CD4-positive, alpha-beta T cell (primary cell): ENCODE data around the gene HOXA9. TPM values are rescaled to one million over a fixed set of nuclear protein-coding genes. Genes with fewer than 3 reads are reported as not detected.

Experiments used
- ATAC-seq: fragments of 200-7000 bp; cut with Tn5 transposase; one replicate; pipeline ENCODE4 v1.10.0; 2022; ENCODE audit warnings: mild to moderate bottlenecking; ENCODE audit not compliant: poor library complexity
- CTCF ChIA-PET: fragments of 350-600 bp; sonication (Branson Sonifier 250); formaldehyde crosslinking; loops from one replicate; lab custom pipeline; 2021; ENCODE audit warnings: antibody characterized with exemption, inconsistent platforms; lab: Charles Lee
- POLR2A ChIA-PET: fragments of 350-600 bp; sonication (Branson Sonifier 250); formaldehyde crosslinking; loops from one replicate; lab custom pipeline; 2021; ENCODE audit warnings: antibody characterized with exemption, inconsistent platforms; lab: Charles Lee
- DNase-seq, 14 experiments: peaks; one replicate each; pipeline ENCODE4 v3.0.0-alpha.2; 2013 to 2020; ENCODE audit warnings: mixed read lengths in 2 of 14
- H3K27ac ChIP-seq, 2 donors: one replicate each; pipeline versions ENCODE4 v1.5.1 to v1.7.0; 2013; ENCODE audit warnings: low read length in 2 of 2, low read depth in 1 of 2, mild to moderate bottlenecking in 1 of 2
- H3K27me3 ChIP-seq, 2 experiments: 1 replicate in 1 of 2; 2 replicates in 1 of 2; pipeline versions ENCODE4 v1.6.1 to v1.7.0; 2013; ENCODE audit warnings: low read length in 2 of 2, control low read depth in 1 of 2, mild to moderate bottlenecking in 1 of 2, moderate library complexity in 1 of 2; ENCODE audit not compliant: insufficient read depth in 2 of 2, control insufficient read depth in 1 of 2
- H3K36me3 ChIP-seq: one replicate; pipeline ENCODE4 v1.6.1; 2013; ENCODE audit warnings: low read length, control low read depth; ENCODE audit not compliant: insufficient read depth
- H3K4me1 ChIP-seq: one replicate; pipeline ENCODE4 v1.6.1; 2013; ENCODE audit warnings: low read length, control low read depth; ENCODE audit not compliant: insufficient read depth
- H3K4me3 ChIP-seq: one replicate; pipeline ENCODE4 v1.5.1; 2013; ENCODE audit warnings: mild to moderate bottlenecking, low read length, moderate library complexity
- H3K9me3 ChIP-seq, 2 experiments: 1 replicate in 1 of 2; 2 replicates in 1 of 2; pipeline versions ENCODE4 v1.6.1 to v1.7.0; 2013; ENCODE audit warnings: low read length in 2 of 2, mild to moderate bottlenecking in 2 of 2, control low read depth in 1 of 2, moderate library complexity in 1 of 2; ENCODE audit not compliant: control insufficient read depth in 1 of 2, insufficient read depth in 1 of 2
- H3K27ac Mint-ChIP-seq: one replicate; pipeline ENCODE4 v1.8.0; 2020; ENCODE audit warnings: mixed read lengths
- H3K27me3 Mint-ChIP-seq: one replicate; pipeline ENCODE4 v1.8.0; 2021; ENCODE audit warnings: mixed read lengths
- H3K36me3 Mint-ChIP-seq: one replicate; pipeline ENCODE4 v1.8.0; 2021; ENCODE audit warnings: low read depth, mixed read lengths
- H3K4me1 Mint-ChIP-seq: one replicate; pipeline ENCODE4 v1.8.0; 2021; ENCODE audit warnings: low read depth, mixed read lengths
- H3K4me3 Mint-ChIP-seq: one replicate; pipeline ENCODE4 v1.8.0; 2020; ENCODE audit warnings: mild to moderate bottlenecking, mixed read lengths
- H3K9me3 Mint-ChIP-seq: one replicate; pipeline ENCODE4 v1.8.0; 2020; ENCODE audit warnings: mixed read lengths
- intact Hi-C, 2 experiments: fragments of 100-400 bp; cut with DNase I in 1 of 2; cut with micrococcal nuclease in 1 of 2; formaldehyde crosslinking; loops; one replicate each; pipeline versions ENCODE4 v1.15.1 to v1.9.0; 2023 to 2025; cut with DNase I, micrococcal nuclease
- total RNA-seq, 174 experiments: library from RNA in 2 of 174; stranded (reverse) in 2 of 174; gene quantifications; one replicate each; pipeline ENCODE4 v1.2.3 and lab custom pipeline; 2021 to 2026
- TF ChIP-seq, protein P1 (sequence below): fragments of 200-600 bp; IDR thresholded peaks from one replicate; pipeline ENCODE4 v1.8.0; 2022; ENCODE audit warnings: antibody characterized with exemption, mild to moderate bottlenecking

The HOXA9 gene
- total RNA-seq, 2 experiments from 2014 or later = not detected

DNA sequence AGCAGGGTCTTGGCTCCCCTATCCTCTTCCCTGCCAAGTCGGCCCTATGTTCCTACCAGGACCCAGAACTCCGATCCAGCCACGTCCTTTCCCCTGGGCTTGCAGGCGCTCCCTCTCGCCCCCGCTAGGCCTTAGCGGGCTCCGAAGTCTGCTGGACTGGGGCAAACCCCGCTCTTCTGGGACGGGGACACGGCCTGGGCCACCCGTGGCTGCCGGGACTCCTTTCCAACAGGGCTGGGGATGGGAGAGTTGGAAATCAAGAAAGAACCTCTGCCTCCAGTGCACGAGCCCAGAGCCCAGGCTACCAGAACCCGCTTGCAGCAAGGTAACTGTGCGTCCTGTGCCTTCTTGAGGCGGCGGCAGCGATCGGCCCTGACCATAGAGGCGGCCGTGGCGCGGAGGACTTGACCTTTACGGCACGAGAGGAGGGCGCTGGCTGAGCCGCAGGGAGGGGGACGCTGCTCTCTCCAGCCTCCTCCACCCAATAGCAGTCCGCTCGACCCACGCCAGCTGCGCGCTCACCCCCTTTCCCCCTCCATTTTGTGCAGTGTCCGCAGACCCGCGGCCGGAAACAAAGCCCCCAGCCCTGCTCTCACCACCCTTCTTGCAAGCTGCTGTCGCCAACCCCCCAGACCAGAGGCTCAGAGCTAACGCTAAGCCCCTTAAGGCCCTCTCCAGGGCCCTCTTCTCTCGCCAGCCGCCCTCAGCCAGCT, 26.7 kb upstream of the HOXA9 start:
- H3K4me1 Mint-ChIP-seq = peaks cover 56% of the 10 kb centered on the region
- H3K9me3 Mint-ChIP-seq = no peaks in the 10 kb centered on the region
- POLR2A ChIA-PET = interaction anchor here (0.5 to 1.5 kb wide), 5 partner anchors 9 to 419 kb away, joined by 3 to 5 read pairs (median 4); no protein-coding TSS in a partner anchor
- no peak overlapping the region for H3K27ac ChIP-seq
- no peak for ATAC-seq
- H3K4me1 ChIP-seq = peaks cover 54% of the 10 kb centered on the region
- H3K27me3 Mint-ChIP-seq = peaks cover 99% of the 10 kb centered on the region
- no peak overlapping the region for H3K4me3 ChIP-seq
- peaks cover 89 to 96% of the 10 kb centered on the region in 2 experiments for H3K27me3 ChIP-seq
- no peaks in the 10 kb centered on the region for H3K36me3 Mint-ChIP-seq
- H3K4me3 Mint-ChIP-seq = peak overlapping the region; percentile 45
- intact Hi-C loops = loop anchor here (1.0 to 10.0 kb wide), 4 partner anchors 473 to 993 kb away; partner anchors contain the start of genes HIBADH (in 1 of the 2), JAZF1 (in 1 of the 2) and TAX1BP1 (in 1 of the 2)
- no peaks in the 10 kb centered on the region for H3K36me3 ChIP-seq
- CTCF ChIA-PET = interaction anchor here (0.8 to 1.5 kb wide), 3 partner anchors 12 to 41 kb away, joined by 3 to 9 read pairs (median 3); no protein-coding TSS in a partner anchor
- TF ChIP-seq, protein P1, sequence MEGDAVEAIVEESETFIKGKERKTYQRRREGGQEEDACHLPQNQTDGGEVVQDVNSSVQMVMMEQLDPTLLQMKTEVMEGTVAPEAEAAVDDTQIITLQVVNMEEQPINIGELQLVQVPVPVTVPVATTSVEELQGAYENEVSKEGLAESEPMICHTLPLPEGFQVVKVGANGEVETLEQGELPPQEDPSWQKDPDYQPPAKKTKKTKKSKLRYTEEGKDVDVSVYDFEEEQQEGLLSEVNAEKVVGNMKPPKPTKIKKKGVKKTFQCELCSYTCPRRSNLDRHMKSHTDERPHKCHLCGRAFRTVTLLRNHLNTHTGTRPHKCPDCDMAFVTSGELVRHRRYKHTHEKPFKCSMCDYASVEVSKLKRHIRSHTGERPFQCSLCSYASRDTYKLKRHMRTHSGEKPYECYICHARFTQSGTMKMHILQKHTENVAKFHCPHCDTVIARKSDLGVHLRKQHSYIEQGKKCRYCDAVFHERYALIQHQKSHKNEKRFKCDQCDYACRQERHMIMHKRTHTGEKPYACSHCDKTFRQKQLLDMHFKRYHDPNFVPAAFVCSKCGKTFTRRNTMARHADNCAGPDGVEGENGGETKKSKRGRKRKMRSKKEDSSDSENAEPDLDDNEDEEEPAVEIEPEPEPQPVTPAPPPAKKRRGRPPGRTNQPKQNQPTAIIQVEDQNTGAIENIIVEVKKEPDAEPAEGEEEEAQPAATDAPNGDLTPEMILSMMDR = no peak
- peaks cover 0 to 36% of the 10 kb centered on the region in 2 experiments for H3K9me3 ChIP-seq
- H3K27ac Mint-ChIP-seq = no peak overlapping the region
- no peak for DNase-seq

DNA sequence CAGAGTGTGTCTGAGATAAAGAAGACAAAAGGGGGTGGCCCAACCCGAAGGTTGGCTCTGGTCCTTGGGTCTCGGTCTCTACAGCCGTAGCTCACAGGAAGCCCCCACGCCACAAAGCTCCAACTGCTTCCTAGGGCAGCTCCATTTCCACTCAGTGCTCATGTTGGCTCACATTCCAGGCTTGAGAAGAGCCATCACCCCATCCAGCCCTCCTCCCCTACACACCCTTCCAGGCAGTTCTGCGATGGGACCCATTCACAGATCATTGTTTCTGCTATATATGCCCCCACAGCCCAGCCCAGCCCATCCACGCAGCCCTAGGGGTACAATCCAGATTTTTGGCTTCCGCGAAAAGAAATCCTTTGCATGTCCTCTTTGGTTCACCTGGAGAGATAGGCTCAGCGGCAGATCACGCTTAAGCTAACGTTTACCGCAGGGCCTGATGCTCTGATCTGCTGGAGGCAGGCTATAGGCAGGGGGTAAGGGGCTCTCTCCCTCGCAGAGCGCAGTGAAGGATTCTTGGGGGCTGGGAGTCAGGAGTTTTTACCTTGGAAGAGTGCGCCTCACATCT, 25.9 kb upstream of the HOXA9 start:
- no peaks in the 10 kb centered on the region for H3K9me3 Mint-ChIP-seq
- no peaks in the 10 kb centered on the region for H3K36me3 Mint-ChIP-seq
- intact Hi-C loops = loop anchor here in 1 of 2 experiments (10.0 kb wide), 3 partner anchors 474 to 994 kb away; partner anchors contain the start of genes HIBADH, JAZF1 and TAX1BP1
- peak overlapping the region; percentile 45 for H3K4me3 Mint-ChIP-seq
- ATAC-seq (no peak), DNase-seq (no peak)
- H3K36me3 ChIP-seq = no peaks in the 10 kb centered on the region
- H3K27me3 Mint-ChIP-seq = peaks cover 99% of the 10 kb centered on the region
- ChIA-PET CTCF (interaction anchor here (1.1 to 1.5 kb wide), 3 partner anchors 12 to 830 kb away, joined by 3 to 9 read pairs (median 6); no protein-coding TSS in a partner anchor), POLR2A (no interaction called here)
- H3K4me1 Mint-ChIP-seq = peaks cover 61% of the 10 kb centered on the region
- no peak overlapping the region for H3K4me3 ChIP-seq
- TF ChIP-seq, protein P1 = no peak
- peaks cover 58% of the 10 kb centered on the region for H3K4me1 ChIP-seq
- H3K27me3 ChIP-seq = peaks cover 92 to 96% of the 10 kb centered on the region in 2 experiments
- no peak overlapping the region for H3K27ac Mint-ChIP-seq
- peaks cover 0 to 39% of the 10 kb centered on the region in 2 experiments for H3K9me3 ChIP-seq
- H3K27ac ChIP-seq = no peak overlapping the region

DNA sequence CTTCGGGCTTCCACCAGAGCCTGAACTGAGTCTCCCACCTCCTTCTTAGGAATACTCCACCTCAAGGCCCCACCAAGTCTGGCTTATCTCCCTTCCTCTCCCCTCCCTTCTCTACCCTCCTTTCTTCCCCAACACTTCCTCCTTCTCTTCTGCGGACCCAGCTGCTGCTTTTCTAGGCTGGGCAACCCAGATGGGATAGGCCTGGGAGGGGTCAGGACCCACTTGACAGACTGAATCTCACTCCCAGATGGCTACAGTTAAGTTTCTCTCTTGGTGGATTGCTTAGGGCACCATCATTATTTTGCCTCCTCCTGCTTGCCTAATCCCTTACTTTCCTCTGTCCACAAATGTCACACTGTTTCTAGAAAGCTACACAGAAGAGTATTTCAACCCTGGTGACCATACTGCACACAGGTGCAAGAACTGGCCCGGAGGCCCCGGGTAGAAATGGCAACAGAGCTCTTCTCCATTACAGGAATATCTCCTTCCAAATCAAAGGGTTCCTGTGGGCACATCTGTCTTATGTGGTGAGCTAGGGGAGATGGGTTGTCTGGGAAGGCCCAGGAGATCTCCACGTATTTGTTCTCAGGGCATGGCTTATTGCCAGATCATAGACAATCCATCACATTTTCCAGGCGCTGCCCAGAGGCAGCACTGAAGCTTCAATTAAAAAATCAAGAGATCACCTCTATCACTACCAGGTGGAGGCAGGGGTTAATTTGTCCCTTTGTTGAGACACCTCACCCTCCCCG, 24.8 kb upstream of the HOXA9 start:
- intact Hi-C loops = loop anchor here in 1 of 2 experiments (5.0 to 10.0 kb wide), 5 partner anchors 38 to 1333 kb away; partner anchors contain the start of genes HIBADH, HOXA3, JAZF1 and TAX1BP1
- peak overlapping the region; percentile 57 for H3K4me3 Mint-ChIP-seq
- Histone ChIP-seq H3K4me1 (peaks cover 69% of the 10 kb centered on the region), H3K9me3 (peaks cover 0 to 49% of the 10 kb centered on the region in 2 experiments), H3K4me3 (no peak overlapping the region), H3K27me3 (peaks cover 96 to 98% of the 10 kb centered on the region in 2 experiments), H3K27ac (no peak overlapping the region), H3K36me3 (no peaks in the 10 kb centered on the region)
- peaks cover 72% of the 10 kb centered on the region for H3K4me1 Mint-ChIP-seq
- no peaks in the 10 kb centered on the region for H3K36me3 Mint-ChIP-seq
- POLR2A ChIA-PET = interaction anchor here (0.6 to 2.6 kb wide), 6 partner anchors 11 to 551 kb away, joined by 3 to 8 read pairs (median 4); partner anchors contain the start of gene HOXA9
- H3K27ac Mint-ChIP-seq = peak overlapping the region; percentile 80
- H3K27me3 Mint-ChIP-seq = peaks cover 99% of the 10 kb centered on the region
- TF ChIP-seq, protein P1 = no peak
- H3K9me3 Mint-ChIP-seq = no peaks in the 10 kb centered on the region
- CTCF ChIA-PET = interaction anchor here (1.0 to 1.6 kb wide), 4 partner anchors 11 to 831 kb away, joined by 3 to 13 read pairs (median 5); no protein-coding TSS in a partner anchor
- no peak for ATAC-seq
- peak in 1 of 14 experiments; percentile 5 for DNase-seq
